ENCODE measurements around the gene AFF3. TPM values are rescaled to one million over a fixed set of nuclear protein-coding genes. Genes with fewer than 3 reads are reported as not detected.

The AFF3 gene
- polyA plus RNA-seq, 1 donor (not counting 4 experiments of a cell fraction or from before 2014, with no cell fraction given), result not detected

DNA sequence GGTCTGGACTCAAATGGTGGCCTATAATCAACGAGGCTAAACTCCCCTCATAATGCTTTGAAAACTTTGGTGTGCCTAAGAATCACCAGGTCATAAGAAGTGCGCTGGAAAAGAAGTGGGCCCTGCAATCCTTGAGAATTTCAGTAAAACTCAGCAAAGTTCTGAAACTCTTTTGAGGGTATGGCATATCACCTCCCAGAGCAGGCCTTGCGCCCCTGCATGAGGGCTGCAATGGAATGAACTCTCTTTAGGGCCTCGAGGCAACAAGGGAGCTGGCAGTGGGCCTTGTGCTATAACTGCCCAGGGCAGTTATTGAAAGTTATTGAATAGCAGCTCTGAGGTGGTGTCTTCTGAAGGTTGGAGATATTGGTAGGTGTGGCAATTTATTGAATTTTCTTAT lies 34.5 kb upstream of the AFF3 start:
- Histone ChIP-seq H3K79me2 (ENCODE audit: control insufficient read depth, insufficient read depth, low read length) (no peaks in the 10 kb centered on the region), H3K4me1 (ENCODE audit: control insufficient read depth, extremely low read depth, insufficient read depth, low read length) (no peaks in the 10 kb centered on the region)
- dilution Hi-C loops (cut with MboI; ENCODE audit: extremely low pct_ligation_motif_present, low sequenced_read_pairs), result no loop called here

DNA sequence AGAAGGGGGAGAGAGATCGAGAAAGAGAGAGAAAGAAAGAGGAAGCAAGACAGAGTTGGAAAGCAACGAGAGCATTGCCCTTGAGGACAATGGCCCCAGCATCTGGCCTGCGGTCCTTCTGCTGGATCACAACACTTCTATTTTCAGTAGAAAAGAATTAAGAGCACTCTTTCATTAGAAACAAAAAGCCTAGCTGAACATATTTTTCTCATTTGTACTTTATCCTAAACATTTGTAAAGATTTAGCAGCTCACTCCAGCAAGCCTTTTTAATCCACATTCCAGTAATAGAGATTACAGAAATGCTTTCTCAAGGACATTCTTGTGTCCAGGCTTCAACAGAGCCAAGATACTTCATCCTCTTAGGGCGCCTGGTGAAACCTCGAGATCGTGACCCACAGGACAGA lies 31.6 kb upstream of the AFF3 start:
- Histone ChIP-seq H3K9me1 (ENCODE audit: control insufficient read depth, extremely low read depth, insufficient read depth, low read length) (no peaks in the 10 kb centered on the region), H3K4me1 (ENCODE audit: control insufficient read depth, extremely low read depth, insufficient read depth, low read length) (no peaks in the 10 kb centered on the region), H2AFZ (ENCODE audit: control insufficient read depth, low read length) (no peak overlapping the region), H3K4me3 (ENCODE audit: control insufficient read depth in 2 of 3, extremely low read depth in 1 of 3, insufficient read depth in 2 of 3, low read depth in 1 of 3, low read length in 3 of 3) (no peak overlapping the region), H3K9me3 (ENCODE audit: control insufficient read depth, low read depth, low read length) (no peaks in the 10 kb centered on the region), H4K20me1 (ENCODE audit: control insufficient read depth, extremely low read depth, insufficient read depth, low read length) (no peaks in the 10 kb centered on the region), H3K27me3 (ENCODE audit: control insufficient read depth, extremely low read depth, insufficient read depth, low read length) (no peaks in the 10 kb centered on the region), H3K4me2 (ENCODE audit: control insufficient read depth, extremely low read depth, insufficient read depth, low read depth, low read length) (no peak overlapping the region), H3K79me2 (ENCODE audit: control insufficient read depth, insufficient read depth, low read length) (no peaks in the 10 kb centered on the region), H3K36me3 (ENCODE audit: control insufficient read depth in 2 of 2, extremely low read depth in 1 of 2, insufficient read depth in 2 of 2, low read length in 2 of 2) (no peaks in the 10 kb centered on the region), H3K9ac (ENCODE audit: control insufficient read depth, extremely low read depth, insufficient read depth, low read length) (no peak overlapping the region), H3K27ac (ENCODE audit: control insufficient read depth, insufficient read depth, low read length) (no peak overlapping the region)
- FAIRE-seq, result no peak
- no peak for DNase-seq (ENCODE audit: low read depth, low spot score)
- TF ChIP-seq, protein P1, sequence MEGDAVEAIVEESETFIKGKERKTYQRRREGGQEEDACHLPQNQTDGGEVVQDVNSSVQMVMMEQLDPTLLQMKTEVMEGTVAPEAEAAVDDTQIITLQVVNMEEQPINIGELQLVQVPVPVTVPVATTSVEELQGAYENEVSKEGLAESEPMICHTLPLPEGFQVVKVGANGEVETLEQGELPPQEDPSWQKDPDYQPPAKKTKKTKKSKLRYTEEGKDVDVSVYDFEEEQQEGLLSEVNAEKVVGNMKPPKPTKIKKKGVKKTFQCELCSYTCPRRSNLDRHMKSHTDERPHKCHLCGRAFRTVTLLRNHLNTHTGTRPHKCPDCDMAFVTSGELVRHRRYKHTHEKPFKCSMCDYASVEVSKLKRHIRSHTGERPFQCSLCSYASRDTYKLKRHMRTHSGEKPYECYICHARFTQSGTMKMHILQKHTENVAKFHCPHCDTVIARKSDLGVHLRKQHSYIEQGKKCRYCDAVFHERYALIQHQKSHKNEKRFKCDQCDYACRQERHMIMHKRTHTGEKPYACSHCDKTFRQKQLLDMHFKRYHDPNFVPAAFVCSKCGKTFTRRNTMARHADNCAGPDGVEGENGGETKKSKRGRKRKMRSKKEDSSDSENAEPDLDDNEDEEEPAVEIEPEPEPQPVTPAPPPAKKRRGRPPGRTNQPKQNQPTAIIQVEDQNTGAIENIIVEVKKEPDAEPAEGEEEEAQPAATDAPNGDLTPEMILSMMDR (optimal IDR thresholded peaks at IDR 0.05 in 1 of 3, IDR thresholded peaks at IDR 0.05 in 1 of 3, conservative IDR thresholded peaks at IDR 0.05 in 1 of 3; ENCODE audit: extremely low read depth in 1 of 3, insufficient read depth in 2 of 3, low read length in 3 of 3), result no peak
- TF ChIP-seq EZH2 (IDR thresholded peaks at IDR 0.05; ENCODE audit: low read length), result no peak
- dilution Hi-C loops (cut with MboI; ENCODE audit: extremely low pct_ligation_motif_present, low sequenced_read_pairs), result no loop called here

More for the DNA sequence above, 34.5 kb upstream of the AFF3 start:
- H3K9me3 ChIP-seq (ENCODE audit: control insufficient read depth, low read depth, low read length), result no peaks in the 10 kb centered on the region
- TF ChIP-seq, protein P1 (optimal IDR thresholded peaks at IDR 0.05 in 1 of 3, IDR thresholded peaks at IDR 0.05 in 1 of 3, conservative IDR thresholded peaks at IDR 0.05 in 1 of 3; ENCODE audit: extremely low read depth in 1 of 3, insufficient read depth in 2 of 3, low read length in 3 of 3), result no peak
- no peak for TF ChIP-seq EZH2 (IDR thresholded peaks at IDR 0.05; ENCODE audit: low read length)
- FAIRE-seq (no peak), DNase-seq (ENCODE audit: low read depth, low spot score) (no peak)
- H3K36me3 ChIP-seq (ENCODE audit: control insufficient read depth in 2 of 2, extremely low read depth in 1 of 2, insufficient read depth in 2 of 2, low read length in 2 of 2), result no peaks in the 10 kb centered on the region
- no peak overlapping the region for H2AFZ ChIP-seq (ENCODE audit: control insufficient read depth, low read length)
- no peaks in the 10 kb centered on the region for H4K20me1 ChIP-seq (ENCODE audit: control insufficient read depth, extremely low read depth, insufficient read depth, low read length)
- H3K27me3 ChIP-seq (ENCODE audit: control insufficient read depth, extremely low read depth, insufficient read depth, low read length), result no peaks in the 10 kb centered on the region
- H3K27ac ChIP-seq (ENCODE audit: control insufficient read depth, insufficient read depth, low read length), result no peak overlapping the region
- no peaks in the 10 kb centered on the region for H3K9me1 ChIP-seq (ENCODE audit: control insufficient read depth, extremely low read depth, insufficient read depth, low read length)
- no peak overlapping the region for H3K4me3 ChIP-seq (ENCODE audit: control insufficient read depth in 2 of 3, extremely low read depth in 1 of 3, insufficient read depth in 2 of 3, low read depth in 1 of 3, low read length in 3 of 3)
- no peak overlapping the region for H3K4me2 ChIP-seq (ENCODE audit: control insufficient read depth, extremely low read depth, insufficient read depth, low read depth, low read length)
- H3K9ac ChIP-seq (ENCODE audit: control insufficient read depth, extremely low read depth, insufficient read depth, low read length), result no peak overlapping the region

All from keratinocyte (primary cell).